ENCODE measurements around the gene MRPL33.

GRCh38 chr2:27734305-27734704 is 37.2 kb upstream of the MRPL33 start:
- TF ChIP-seq, protein P1, sequence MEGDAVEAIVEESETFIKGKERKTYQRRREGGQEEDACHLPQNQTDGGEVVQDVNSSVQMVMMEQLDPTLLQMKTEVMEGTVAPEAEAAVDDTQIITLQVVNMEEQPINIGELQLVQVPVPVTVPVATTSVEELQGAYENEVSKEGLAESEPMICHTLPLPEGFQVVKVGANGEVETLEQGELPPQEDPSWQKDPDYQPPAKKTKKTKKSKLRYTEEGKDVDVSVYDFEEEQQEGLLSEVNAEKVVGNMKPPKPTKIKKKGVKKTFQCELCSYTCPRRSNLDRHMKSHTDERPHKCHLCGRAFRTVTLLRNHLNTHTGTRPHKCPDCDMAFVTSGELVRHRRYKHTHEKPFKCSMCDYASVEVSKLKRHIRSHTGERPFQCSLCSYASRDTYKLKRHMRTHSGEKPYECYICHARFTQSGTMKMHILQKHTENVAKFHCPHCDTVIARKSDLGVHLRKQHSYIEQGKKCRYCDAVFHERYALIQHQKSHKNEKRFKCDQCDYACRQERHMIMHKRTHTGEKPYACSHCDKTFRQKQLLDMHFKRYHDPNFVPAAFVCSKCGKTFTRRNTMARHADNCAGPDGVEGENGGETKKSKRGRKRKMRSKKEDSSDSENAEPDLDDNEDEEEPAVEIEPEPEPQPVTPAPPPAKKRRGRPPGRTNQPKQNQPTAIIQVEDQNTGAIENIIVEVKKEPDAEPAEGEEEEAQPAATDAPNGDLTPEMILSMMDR (IDR thresholded peaks at IDR 0.05; ENCODE audit: low read depth, low read length, missing input control) = no peak
- TF ChIP-seq RXRA (IDR thresholded peaks at IDR 0.05) = no peak
- TF ChIP-seq, protein P2, sequence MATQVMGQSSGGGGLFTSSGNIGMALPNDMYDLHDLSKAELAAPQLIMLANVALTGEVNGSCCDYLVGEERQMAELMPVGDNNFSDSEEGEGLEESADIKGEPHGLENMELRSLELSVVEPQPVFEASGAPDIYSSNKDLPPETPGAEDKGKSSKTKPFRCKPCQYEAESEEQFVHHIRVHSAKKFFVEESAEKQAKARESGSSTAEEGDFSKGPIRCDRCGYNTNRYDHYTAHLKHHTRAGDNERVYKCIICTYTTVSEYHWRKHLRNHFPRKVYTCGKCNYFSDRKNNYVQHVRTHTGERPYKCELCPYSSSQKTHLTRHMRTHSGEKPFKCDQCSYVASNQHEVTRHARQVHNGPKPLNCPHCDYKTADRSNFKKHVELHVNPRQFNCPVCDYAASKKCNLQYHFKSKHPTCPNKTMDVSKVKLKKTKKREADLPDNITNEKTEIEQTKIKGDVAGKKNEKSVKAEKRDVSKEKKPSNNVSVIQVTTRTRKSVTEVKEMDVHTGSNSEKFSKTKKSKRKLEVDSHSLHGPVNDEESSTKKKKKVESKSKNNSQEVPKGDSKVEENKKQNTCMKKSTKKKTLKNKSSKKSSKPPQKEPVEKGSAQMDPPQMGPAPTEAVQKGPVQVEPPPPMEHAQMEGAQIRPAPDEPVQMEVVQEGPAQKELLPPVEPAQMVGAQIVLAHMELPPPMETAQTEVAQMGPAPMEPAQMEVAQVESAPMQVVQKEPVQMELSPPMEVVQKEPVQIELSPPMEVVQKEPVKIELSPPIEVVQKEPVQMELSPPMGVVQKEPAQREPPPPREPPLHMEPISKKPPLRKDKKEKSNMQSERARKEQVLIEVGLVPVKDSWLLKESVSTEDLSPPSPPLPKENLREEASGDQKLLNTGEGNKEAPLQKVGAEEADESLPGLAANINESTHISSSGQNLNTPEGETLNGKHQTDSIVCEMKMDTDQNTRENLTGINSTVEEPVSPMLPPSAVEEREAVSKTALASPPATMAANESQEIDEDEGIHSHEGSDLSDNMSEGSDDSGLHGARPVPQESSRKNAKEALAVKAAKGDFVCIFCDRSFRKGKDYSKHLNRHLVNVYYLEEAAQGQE (IDR thresholded peaks at IDR 0.05) = no peak
- TF ChIP-seq GABPA (IDR thresholded peaks at IDR 0.05 in 1 of 2, conservative IDR thresholded peaks at IDR 0.05 in 1 of 2) = no peak
- TF ChIP-seq ZBTB33 (IDR thresholded peaks at IDR 0.05) = no peak
- no peak for TF ChIP-seq ATF3 (IDR thresholded peaks at IDR 0.05)
- TF ChIP-seq SP1 (IDR thresholded peaks at IDR 0.05) = no peak
